Putamen (tissue), 1 donor: ENCODE measurements around the gene TEAD3.

Experiments
- DNase-seq: peaks from one replicate; pipeline ENCODE4 v3.0.0-alpha.2; 2016; ENCODE audit warnings: low spot score

The TEAD3 gene

DNA sequence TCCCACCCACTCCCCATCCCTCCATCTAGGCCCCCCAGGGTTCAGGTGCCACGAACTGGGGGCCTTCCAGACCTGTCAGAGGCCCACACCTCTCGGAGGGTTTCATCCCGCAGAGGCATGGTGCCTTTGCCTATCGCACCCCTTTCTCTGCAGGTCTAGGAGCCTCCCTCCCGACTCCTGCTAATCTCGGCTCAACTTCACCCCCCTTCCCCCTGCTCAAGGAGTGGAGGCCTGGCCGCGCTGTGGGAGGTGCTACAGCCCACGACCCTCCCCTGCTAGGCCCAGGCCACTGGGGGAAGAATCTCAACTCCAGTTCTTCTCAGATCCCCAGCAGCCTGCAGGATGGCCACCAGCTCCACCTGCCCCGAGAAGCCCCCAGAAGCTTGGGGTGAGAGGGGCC, 15.9 kb upstream of the TEAD3 start, which contains the start of gene TULP1:
Gene TULP1, minus strand, starts transcription at position 157 of the 400 bp plus-strand sequence. Its CDS starts 38 bp downstream, at position 119.
- no peak for DNase-seq

GRCh38 chr6:35512006-35512405, 15.1 kb upstream of the TEAD3 start:
- DNase-seq: no peak

GRCh38 chr6:35511562-35511941, 14.7 kb upstream of the TEAD3 start:
- DNase-seq: no peak

DNA sequence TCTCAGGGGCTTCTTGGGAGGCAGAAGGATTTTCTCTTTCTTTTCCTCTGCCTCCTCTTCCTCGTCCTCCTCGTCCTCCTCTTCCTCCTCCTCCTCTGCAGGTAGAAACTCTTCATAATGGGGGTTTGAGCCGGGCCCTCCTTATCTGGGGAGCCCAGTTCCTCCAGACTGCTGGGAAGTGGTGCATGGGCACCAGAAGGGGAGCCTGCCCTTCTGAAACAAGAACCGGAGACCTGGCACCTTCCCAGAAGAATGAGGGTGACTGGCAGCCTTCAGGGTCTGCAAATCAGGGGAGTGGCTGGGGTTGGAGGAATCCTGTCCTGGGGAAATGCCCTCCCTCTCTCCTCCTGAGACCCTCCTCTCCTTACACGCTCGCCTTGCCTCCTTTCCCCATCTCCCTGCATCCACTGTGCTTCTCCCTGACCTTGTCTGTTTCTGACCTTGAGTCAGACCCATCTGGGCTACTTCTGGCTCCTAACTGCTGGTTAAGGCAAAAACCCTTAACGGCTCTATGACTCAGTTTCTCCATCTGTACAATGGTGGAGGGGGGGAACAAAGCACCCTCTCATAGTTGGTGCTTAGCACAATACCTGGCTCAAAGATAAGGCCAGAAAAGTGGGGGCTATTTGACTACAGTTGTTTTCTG, 14.2 kb upstream of the TEAD3 start:
- no peak for DNase-seq

DNA sequence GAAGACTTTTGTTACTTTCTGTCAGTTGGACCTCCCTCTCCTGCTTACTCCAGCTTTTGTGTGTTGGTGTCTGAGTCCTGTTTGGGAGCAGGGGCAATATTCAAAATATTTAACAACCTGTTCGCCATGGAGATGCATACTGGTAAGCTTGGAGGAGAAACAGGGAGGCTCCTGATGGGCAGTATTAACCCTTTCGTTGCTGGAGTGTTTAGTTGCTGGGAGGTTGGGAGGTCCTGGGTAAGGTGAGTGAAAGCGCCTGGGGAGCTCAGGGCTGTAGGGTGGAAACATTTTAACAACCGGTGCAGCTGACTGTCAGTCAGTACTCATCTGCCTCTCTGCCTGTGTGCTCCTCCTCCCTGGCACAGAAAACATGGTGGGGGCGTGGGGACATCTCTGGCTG, 11.7 kb upstream of the TEAD3 start:
- no peak for DNase-seq

- DNase-seq: no peak
Observed at GRCh38 chr6:35508027-35508426, 11.1 kb upstream of the TEAD3 start.

- DNase-seq: no peak
Observed at GRCh38 chr6:35507221-35507620, 10.3 kb upstream of the TEAD3 start.

DNA sequence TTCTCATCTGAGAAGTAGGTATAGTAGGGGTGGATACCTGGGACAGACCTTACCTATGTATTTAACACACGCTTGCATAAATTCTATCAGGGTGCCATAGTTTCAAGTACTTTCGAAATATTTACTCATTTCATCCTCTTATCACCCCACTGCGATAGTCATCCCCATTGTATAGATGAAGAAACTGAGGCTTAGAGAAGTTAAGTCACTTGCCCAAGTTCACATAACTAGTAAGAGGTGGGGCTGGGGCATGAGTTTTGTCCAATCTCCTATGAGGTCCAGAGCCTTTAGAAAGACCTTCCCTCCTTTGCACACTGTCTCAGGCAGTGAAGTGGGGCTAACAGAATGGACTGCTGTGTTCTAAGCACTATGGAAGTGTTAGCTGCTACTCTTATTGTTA, 9.7 kb upstream of the TEAD3 start:
- no peak for DNase-seq

- no peak for DNase-seq
Observed at GRCh38 chr6:35505999-35506412, 9.1 kb upstream of the TEAD3 start.

DNA sequence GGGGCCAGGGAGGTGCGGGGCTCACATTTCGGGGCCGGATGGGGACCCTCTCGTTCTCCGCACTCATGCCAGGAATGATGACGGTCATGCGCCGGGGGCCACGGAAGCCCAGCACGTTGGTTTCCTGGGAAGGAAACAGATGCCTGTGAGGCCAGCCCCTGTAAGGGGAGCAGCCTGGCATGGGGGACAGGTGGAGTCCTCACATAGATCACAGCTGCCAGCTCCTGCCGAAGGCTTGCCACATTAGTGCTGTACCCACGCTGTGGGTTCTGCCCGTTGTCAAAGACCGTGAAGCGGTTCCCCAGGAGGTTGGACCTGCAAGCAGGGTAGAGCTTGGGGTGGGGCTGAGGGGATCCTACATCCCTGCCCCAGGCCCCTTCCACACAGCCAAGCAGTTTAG, 6.7 kb upstream of the TEAD3 start:
- no peak for DNase-seq

DNA sequence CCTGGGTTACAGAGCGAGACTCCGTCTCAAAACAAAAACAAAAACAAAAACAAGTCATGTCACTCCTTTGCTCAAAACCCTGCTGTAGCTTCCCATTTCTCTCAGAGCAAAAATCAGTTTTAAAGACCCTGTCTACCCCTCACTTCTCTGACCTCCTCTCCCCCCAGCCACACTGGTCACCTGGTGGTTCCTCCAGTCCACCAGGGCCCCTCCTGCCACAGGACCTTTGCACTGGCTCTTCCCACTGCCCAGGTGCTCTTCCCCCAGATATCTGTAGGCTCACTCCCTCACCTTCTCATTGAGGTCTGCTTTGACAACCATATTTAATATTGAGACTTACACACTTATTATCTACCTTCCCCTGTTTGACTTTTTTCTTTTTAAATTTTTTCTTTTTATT, 4.9 kb upstream of the TEAD3 start:
- no peak for DNase-seq

GRCh38 chr6:35500782-35501181, 3.9 kb upstream of the TEAD3 start:
- no peak for DNase-seq

DNA sequence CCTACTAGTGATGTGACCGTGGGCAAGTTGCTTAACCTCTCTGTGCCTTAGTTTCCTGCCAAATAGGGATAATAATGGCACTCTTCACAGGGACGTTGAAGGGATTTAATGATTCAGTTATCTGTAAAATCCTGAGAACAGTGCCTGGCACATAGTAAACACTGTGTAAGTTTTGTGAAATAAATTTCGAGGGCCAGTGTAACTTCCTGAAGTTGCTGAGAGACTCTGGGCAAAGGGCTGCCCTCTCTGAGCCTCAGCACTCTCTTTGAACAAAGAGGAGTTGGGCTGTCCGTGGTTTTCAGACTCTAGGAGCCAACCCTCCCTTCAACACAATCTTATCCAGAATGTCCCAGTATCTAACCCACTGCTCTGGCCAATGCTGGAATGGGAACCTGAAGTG, 2.5 kb upstream of the TEAD3 start:
- DNase-seq: no peak

DNA sequence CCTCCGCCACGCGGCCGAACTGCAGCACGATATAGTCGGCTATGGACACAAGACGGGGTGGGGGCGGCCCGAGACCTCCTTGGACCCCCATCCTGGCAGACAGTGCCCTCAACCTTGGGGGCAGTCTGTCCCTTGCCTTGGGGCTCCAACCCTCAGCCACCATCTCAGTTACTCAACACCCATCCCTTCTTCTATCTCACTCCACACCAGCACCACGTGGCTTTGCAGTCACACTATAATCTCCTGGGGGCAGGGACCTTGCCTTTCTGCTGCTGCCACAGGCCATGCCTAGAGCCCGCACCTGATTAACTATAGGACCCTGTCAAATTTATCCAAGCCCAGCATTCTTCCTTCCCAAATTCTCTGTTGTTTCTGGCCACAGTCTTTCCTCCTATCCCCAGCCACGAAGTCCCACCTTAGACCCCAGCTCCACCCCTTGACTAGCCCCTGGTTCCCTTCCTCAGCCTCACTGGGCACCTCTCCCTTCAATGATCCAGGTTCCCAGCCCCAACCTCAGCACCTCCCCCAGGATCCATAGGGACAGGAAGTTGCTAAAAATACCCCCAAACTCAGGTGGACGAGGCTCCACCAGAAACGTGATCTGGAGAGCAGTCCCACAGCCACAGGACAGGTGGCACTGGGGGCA, 1.7 kb upstream of the TEAD3 start:
- DNase-seq: no peak

DNA sequence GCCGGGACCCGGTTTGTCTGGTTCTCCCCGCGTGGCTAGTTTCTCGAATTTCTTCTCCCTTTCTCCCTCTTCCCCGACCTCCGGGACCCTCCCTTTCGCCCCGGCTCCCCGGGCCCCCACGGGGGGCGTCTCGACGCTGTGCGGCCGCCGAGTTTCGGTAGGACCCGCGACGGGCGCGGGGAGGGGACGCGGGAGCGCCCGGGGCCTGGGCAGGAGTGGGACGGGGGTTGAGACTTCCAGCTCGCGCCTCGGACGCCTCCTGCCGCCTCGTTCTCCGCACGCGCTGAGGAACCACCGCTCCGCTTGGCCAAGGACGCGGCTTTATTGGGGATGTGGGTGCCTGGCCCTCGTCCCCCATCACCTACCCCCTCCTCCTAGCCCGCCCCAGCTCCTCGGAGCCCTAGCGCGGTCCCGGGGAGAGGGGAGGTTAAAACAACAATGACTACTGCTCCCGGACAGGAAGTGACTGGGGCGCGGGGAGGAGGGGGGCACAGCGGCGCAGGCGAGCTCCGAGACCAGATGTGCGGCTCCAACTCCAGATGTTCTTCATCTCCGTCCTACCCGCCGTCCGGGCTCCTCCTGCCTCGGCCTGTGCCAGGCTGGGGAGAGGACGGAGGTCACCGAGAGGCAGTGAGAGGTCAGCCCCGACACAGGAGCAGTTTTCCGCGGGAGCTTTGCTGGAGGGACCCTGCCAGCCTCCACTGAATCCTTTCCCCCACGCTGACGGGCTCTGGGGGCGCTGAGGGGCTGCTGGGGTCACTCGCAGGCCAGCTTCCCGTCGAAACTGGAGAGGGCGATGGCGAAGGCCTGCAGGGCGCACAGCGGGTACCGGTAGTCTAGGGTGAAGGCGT, 917 bp upstream of the TEAD3 start:
- no peak for DNase-seq

DNA sequence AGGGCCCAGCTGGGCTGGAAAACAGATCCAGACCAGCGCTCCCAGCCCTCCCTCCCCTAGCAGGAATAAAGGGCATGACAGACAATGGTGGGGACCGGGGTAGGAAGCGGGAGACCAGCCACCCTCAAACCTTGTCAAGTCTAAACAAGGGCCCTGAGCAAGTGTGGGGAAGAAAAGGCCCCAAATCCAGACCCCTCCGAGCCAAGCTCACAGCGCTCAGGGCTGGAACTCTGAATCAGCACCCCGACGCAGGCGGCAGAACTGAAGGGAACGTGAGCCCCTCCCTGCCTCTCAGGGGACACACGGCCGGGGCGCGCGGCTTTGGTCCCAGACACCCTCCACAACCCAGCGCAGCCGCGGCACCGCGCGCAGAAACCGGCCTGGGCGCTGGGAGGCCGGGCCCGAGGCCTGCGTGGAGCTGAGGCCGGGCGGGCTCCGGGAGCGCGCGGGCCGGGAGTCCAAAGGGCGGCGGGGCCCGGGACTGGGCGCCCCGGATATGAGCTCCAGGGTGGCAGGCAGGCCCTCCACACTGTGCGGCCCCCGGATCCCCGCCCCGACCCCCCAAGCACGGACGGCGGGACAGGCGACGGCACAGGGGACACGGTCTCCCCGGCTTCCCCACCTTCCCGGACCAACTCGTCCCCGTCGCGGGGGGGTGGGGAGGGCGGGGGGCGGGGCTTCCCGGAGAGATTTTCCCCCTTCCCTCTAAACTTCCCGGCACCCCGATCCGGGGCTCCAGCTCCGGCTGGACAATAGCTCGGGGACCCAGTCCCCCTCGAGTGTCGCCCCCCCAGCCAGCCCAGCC, 641 bp downstream of the TEAD3 start:
- no peak for DNase-seq

DNA sequence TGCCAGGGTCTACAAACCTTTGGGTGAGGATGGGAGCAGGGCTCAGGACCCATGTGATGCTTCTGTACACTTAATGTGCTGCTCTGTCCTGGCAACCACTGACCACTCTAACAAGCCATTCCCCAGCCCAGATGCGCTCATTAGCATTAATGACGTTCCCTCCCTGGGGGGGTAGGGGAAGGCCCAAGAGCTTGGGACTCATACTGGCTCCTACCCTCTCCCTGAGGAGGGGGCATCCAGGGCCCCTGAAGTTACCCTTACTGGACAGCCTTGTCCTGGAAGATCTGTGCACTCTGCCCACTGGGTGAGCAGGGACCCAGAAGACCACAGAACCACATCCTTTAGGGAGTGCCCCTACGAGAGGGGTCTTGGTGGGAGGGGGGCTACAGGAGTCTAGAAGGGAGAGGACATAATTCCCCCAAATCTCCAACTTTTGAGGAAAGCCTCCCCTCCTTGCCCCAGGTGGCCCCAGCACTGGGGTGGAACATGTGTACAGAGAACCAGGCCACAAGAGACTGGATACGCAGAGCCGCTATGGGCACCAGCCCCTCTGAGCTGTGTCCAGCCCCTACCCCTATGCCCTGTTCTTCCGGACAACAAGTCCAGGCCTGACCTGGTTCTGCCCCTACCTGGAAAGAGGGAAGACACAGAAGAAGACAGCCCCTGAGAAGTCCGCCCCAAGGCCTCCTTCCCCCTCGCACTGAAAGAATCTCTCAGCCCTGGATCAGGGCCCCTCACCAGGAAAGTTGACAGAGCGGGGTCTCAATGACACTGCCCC, 1.4 kb downstream of the TEAD3 start:
- no peak for DNase-seq

GRCh38 chr6:35494161-35494563, 2.7 kb downstream of the TEAD3 start:
- no peak for DNase-seq

DNA sequence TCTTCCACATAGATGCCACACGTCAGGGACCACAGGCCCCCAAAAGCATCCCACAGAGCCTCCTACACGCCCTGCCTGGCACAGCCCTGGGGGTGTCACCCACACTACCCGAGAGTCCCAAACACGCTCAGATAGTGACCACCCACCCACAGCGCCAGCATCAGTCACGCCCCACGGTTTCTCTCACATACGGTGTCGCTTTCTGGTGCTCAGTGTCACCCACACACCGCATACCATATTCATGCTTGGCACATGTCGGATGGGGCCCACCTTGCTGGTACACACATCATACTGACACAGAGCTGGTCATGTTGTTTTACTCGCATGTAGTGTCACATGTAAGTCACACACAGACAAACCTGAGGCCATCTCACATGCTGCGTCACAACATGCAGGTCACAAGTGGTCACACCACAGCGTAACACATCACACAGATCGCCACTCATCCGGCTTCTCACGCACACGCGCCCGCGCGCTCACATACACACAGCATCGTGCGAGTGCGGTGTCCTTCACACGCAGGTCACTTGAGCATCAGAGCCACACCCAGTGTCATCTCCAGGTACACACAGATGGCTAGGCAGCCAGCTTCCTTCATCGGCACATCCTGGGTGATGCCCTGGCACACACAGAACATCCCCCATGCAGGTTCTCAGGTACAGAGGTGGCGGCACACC, 3.4 kb downstream of the TEAD3 start:
- no peak for DNase-seq

DNA sequence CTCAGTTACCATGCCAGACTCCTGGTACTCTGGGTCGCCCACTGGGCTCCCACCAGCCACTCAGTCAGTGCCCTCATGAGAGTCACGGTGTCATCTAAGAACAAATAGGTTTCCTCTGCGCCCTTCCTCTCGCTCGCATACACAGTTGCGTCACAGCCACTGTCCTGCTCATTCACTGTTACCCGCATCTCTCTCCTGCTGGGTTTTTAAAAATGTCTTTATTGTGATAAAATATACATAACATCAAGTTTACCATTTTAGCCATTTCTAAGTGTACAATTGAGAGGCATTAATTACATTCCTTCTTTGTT, 4.0 kb downstream of the TEAD3 start:
- DNase-seq: no peak
